A549 (cell line): ENCODE measurements around the gene WNT2. TPM values are rescaled to one million over a fixed set of nuclear protein-coding genes. Genes with fewer than 3 reads are reported as not detected.
A peak's percentile ranks its signal among the peaks of the same experiment; 100 is the strongest.

Source experiments
- ATAC-seq, 2 experiments: fragments of 200-7000 bp in 1 of 2; fragments of >200 bp in 1 of 2; cut with Nextera tagmentation in 1 of 2; cut with Tn5 transposase in 1 of 2; 3 replicates each; pipeline versions ENCODE4 v1.8.0 to v1.9.1; 2018 to 2020; ENCODE audit warnings: mild to moderate bottlenecking in 1 of 2, moderate library complexity in 1 of 2
- CTCF ChIA-PET: fragments of 300-600 bp; sonication (Branson Sonifier 250); formaldehyde crosslinking; extraction: SDS; loops from one replicate; lab custom pipeline; 2021; ENCODE audit warnings: antibody characterized with exemption, inconsistent platforms; lab: Yijun Ruan, JAX
- POLR2A ChIA-PET: fragments of 350-600 bp; formaldehyde crosslinking; extraction: SDS; loops from one replicate; lab custom pipeline; 2021; ENCODE audit warnings: antibody characterized with exemption, inconsistent platforms; lab: Yijun Ruan, JAX
- DNase-seq, 2 experiments: peaks; one replicate each; pipeline versions ENCODE4 v3.0.0 to v3.0.0-alpha.2; 2011 to 2016; ENCODE audit warnings: low read depth in 1 of 2, low spot score in 1 of 2
- FAIRE-seq: peaks from 2 replicates; lab custom pipeline; 2011; peaks lifted over from hg19 to GRCh38; lab: Jason Lieb, UNC
- H3K27ac ChIP-seq, 2 experiments: fragments of >200 bp; sonication (Bioruptor Twin); formaldehyde crosslinking; 3 replicates each; pipeline ENCODE4 v1.5.1; 2016 to 2017
- H3K4me1 ChIP-seq: fragments of >200 bp; sonication (Bioruptor Twin); formaldehyde crosslinking; 3 replicates; pipeline ENCODE4 v1.6.1; 2016
- H3K4me2 ChIP-seq: fragments of >200 bp; sonication (Bioruptor Twin); formaldehyde crosslinking; 3 replicates; pipeline ENCODE4 v1.6.1; 2016
- H3K4me3 ChIP-seq: fragments of >200 bp; sonication (Bioruptor Twin); formaldehyde crosslinking; 3 replicates; pipeline ENCODE4 v1.5.1; 2016
- H3K9me3 ChIP-seq: fragments of >200 bp; sonication (Bioruptor Twin); formaldehyde crosslinking; 3 replicates; pipeline ENCODE4 v1.6.1; 2016
- BHLHE40 ChIP-seq: IDR thresholded peaks from 2 replicates; pipeline ENCODE4 v1.6.1; 2012; ENCODE audit warnings: low read depth, low read length, inconsistent platforms
- CBX2 ChIP-seq: fragments of 200-600 bp; sonication (generic); IDR thresholded peaks from 2 replicates; pipeline ENCODE4 v1.6.1; 2016; ENCODE audit warnings: low read depth, mild to moderate bottlenecking, borderline replicate concordance
- CBX8 ChIP-seq: fragments of 200-600 bp; sonication (generic); IDR thresholded peaks from 2 replicates; pipeline ENCODE4 v1.6.1; 2016
- CHD2 ChIP-seq: fragments of 150-350 bp; IDR thresholded peaks from 2 replicates; pipeline ENCODE4 v1.6.1; 2014; ENCODE audit warnings: low read length; ENCODE audit not compliant: partially characterized antibody
- EHF ChIP-seq: fragments of 250-450 bp; sonication (Bioruptor Pico); IDR thresholded peaks from 2 replicates; pipeline ENCODE4 v1.5.0; 2020; ENCODE audit warnings: mild to moderate bottlenecking
- ESRRA ChIP-seq: fragments of 150-350 bp; IDR thresholded peaks from 2 replicates; pipeline ENCODE4 v1.6.1; 2014; ENCODE audit warnings: mild to moderate bottlenecking, low read length, borderline replicate concordance
- FOSL2 ChIP-seq, 2 experiments: fragments of 450-650 bp in 1 of 2; fragments of >200 bp in 1 of 2; sonication (Bioruptor Twin) in 1 of 2; formaldehyde crosslinking; IDR thresholded peaks; 2 replicates each; pipeline versions ENCODE4 v1.5.0 to v1.6.1; 2016 to 2020; ENCODE audit warnings: mild to moderate bottlenecking in 1 of 2, moderate library complexity in 1 of 2
- GATA3 ChIP-seq: IDR thresholded peaks from 2 replicates; pipeline ENCODE4 v1.6.1; 2012; ENCODE audit warnings: borderline replicate concordance
- HDAC2 ChIP-seq: fragments of 200-600 bp; sonication (generic); IDR thresholded peaks from 2 replicates; pipeline ENCODE4 v1.6.1; 2016
- HOXA7 ChIP-seq: fragments of 250-450 bp; sonication (Bioruptor Pico); IDR thresholded peaks from 2 replicates; pipeline ENCODE4 v1.5.0; 2020; ENCODE audit warnings: mild to moderate bottlenecking, moderate library complexity
- HOXB13 ChIP-seq: fragments of 250-450 bp; sonication (Bioruptor Pico); IDR thresholded peaks from 2 replicates; pipeline ENCODE4 v1.5.0; 2020; ENCODE audit warnings: low read depth, mild to moderate bottlenecking, moderate library complexity
- JUNB ChIP-seq: fragments of >200 bp; sonication (Bioruptor Twin); formaldehyde crosslinking; IDR thresholded peaks from 2 replicates; pipeline ENCODE4 v1.6.1; 2016
- KDM5A ChIP-seq: fragments of 200-600 bp; sonication (generic); IDR thresholded peaks from 2 replicates; pipeline ENCODE4 v1.6.1; 2016; ENCODE audit warnings: antibody characterized with exemption, mild to moderate bottlenecking
- PBX3 ChIP-seq: IDR thresholded peaks from 2 replicates; pipeline ENCODE4 v1.6.1; 2012
- POLR2A ChIP-seq: IDR thresholded peaks from 2 replicates; pipeline ENCODE4 v1.6.1; 2012; ENCODE audit warnings: mild to moderate bottlenecking, low read length
- RARB ChIP-seq: fragments of 250-450 bp; sonication (Bioruptor Pico); IDR thresholded peaks from 2 replicates; pipeline ENCODE4 v1.8.0; 2021; ENCODE audit warnings: mild to moderate bottlenecking, moderate library complexity
- RFX5 ChIP-seq: fragments of 450-650 bp; IDR thresholded peaks from 2 replicates; pipeline ENCODE4 v1.7.1; 2014; ENCODE audit warnings: antibody characterized with exemption, mild to moderate bottlenecking, moderate library complexity
- SMC3 ChIP-seq: fragments of >200 bp; sonication (Bioruptor Twin); formaldehyde crosslinking; IDR thresholded peaks from 3 replicates; pipeline ENCODE4 v1.6.1; 2018; ENCODE audit warnings: inconsistent platforms
- ZNF302 ChIP-seq: fragments of 250-450 bp; sonication (Bioruptor Pico); IDR thresholded peaks from 2 replicates; pipeline ENCODE4 v1.9.0; 2021; ENCODE audit warnings: inconsistent platforms, mild to moderate bottlenecking, moderate library complexity
- WGBS: methylation state at CpG from one replicate; pipeline ENCODE4 v1.1.6; 2017; ENCODE audit errors: missing lambda C conversion rate; 5-methylcytosine and 5-hydroxymethylcytosine counted together
- polyA plus RNA-seq, 4 experiments: library from polyadenylated mRNA; depleted of rRNA in 3 of 4; stranded (reverse); fragments of >200 nt; fragmentation: RNase III in 1 of 4; extraction: RNeasy Plus Mini Kit Qiagen cat#74134 plus additional on column Dnase treatment in 1 of 4; gene quantifications; 2 replicates in 3 of 4; 3 replicates in 1 of 4; pipeline ENCODE4 v1.2.3, GENCODE V29; 2011 to 2017
- TF ChIP-seq, protein P1 (sequence below): IDR thresholded peaks from 2 replicates; pipeline ENCODE4 v1.6.1; 2012; ENCODE audit warnings: low read depth, borderline replicate concordance
- TF ChIP-seq, protein P2 (sequence below): fragments of 250-450 bp; sonication (Bioruptor Pico); IDR thresholded peaks from 2 replicates; pipeline ENCODE4 v1.5.0; 2021; ENCODE audit warnings: mild to moderate bottlenecking, moderate library complexity, borderline replicate concordance
- TF ChIP-seq, protein P3 (sequence below): fragments of >200 bp; sonication (Bioruptor Twin); formaldehyde crosslinking; IDR thresholded peaks from 3 replicates; pipeline ENCODE4 v1.6.1; 2016
- TF ChIP-seq, protein P4 (sequence below): IDR thresholded peaks from 2 replicates; pipeline ENCODE4 v1.6.1; 2012

The WNT2 gene
- polyA plus RNA-seq, 2 of the 4 experiments (the other 2 are of a cell fraction): not detected

- Histone ChIP-seq H3K4me3 (no peak overlapping the region), H3K27ac (no peak overlapping the region), H3K9me3 (no peaks in the 10 kb centered on the region), H3K4me1 (peaks cover 15% of the 10 kb centered on the region), H3K4me2 (no peak overlapping the region)
- DNase-seq: no peak
- no peak for ATAC-seq
- TF ChIP-seq EHF (CRISPR knock-in tag) (no peak), CHD2 (no peak), RFX5 (no peak), RARB (no peak), CBX2 (no peak), CBX8 (no peak), POLR2A (no peak), ZNF302 (CRISPR knock-in tag) (no peak)
- 85% methylated on average over 3 of the region's 3 CpGs for WGBS
- ChIA-PET POLR2A (no interaction called here), CTCF (interaction anchor here (1.0 kb wide), 1 partner anchor 59 kb away, joined by 3 read pairs; no protein-coding TSS in a partner anchor)
- no peak for FAIRE-seq
Observed at GRCh38 chr7:117271566-117271965, 51.3 kb downstream of the WNT2 start.

DNA sequence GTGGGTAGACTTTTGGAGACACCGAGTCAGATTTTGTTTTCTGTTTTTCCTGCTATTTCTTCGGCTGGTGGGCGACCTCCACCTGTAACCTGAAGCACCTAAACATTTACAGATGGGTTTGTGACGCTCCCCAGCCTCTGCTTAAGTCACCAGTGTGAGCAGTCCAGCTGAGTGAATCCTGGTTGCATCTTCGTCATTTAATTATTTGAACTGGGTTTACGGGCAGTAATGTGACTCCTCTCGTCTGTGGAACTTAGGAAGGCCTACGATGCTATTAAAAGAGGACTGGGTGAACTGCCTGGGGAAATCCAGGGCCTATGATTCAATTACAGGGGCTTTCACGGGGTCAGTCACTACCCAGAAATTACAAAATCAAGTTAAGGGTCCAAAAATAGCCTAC, 52.5 kb downstream of the WNT2 start:
- FAIRE-seq: no peak
- ChIA-PET POLR2A (no interaction called here), CTCF (no interaction called here)
- WGBS: 63% methylated on average over 9 of the region's 9 CpGs
- Histone ChIP-seq H3K4me2 (peak overlapping the region; percentile 58; the same call in 2 of the 3 replicates), H3K27ac (peak overlapping the region; percentile 21 to 52; a peak in 4 of 6 replicates), H3K9me3 (peaks cover 7% of the 10 kb centered on the region; the same call in 1 of the 3 replicates), H3K4me3 (no peak overlapping the region), H3K4me1 (peaks cover 15% of the 10 kb centered on the region)
- DNase-seq: peak in 1 of 2 experiments; percentile 12
- no peak for ATAC-seq
- no peak for TF ChIP-seq FOSL2 (IDR thresholded peaks at IDR 0.05)
- no peak for TF ChIP-seq FOSL2 (CRISPR knock-in tag; IDR thresholded peaks at IDR 0.05)
- TF ChIP-seq, protein P1, sequence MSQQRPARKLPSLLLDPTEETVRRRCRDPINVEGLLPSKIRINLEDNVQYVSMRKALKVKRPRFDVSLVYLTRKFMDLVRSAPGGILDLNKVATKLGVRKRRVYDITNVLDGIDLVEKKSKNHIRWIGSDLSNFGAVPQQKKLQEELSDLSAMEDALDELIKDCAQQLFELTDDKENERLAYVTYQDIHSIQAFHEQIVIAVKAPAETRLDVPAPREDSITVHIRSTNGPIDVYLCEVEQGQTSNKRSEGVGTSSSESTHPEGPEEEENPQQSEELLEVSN: no peak
- no peak for TF ChIP-seq HOXB13
- TF ChIP-seq HOXA7 (CRISPR knock-in tag): no peak
- TF ChIP-seq SMC3: no peak
- TF ChIP-seq KDM5A: no peak
- no peak for TF ChIP-seq CBX8
- no peak for TF ChIP-seq HDAC2
- TF ChIP-seq GATA3: no peak
- no peak for TF ChIP-seq POLR2A
- TF ChIP-seq PBX3: no peak
- TF ChIP-seq ESRRA: no peak
- no peak for TF ChIP-seq BHLHE40

- ATAC-seq (peak; percentile 81 to 84; a peak in 5 of 6 replicates), FAIRE-seq (no peak), DNase-seq (peak in 1 of 2 experiments; percentile 32)
- WGBS: 31% methylated on average over 3 of the region's 3 CpGs
- Histone ChIP-seq H3K4me3 (no peak overlapping the region), H3K4me1 (peaks cover 15% of the 10 kb centered on the region), H3K4me2 (peak overlapping the region; percentile 58), H3K9me3 (peaks cover 7% of the 10 kb centered on the region; the same call in 1 of the 3 replicates), H3K27ac (peak overlapping the region; percentile 43 to 62)
- TF ChIP-seq, protein P2, sequence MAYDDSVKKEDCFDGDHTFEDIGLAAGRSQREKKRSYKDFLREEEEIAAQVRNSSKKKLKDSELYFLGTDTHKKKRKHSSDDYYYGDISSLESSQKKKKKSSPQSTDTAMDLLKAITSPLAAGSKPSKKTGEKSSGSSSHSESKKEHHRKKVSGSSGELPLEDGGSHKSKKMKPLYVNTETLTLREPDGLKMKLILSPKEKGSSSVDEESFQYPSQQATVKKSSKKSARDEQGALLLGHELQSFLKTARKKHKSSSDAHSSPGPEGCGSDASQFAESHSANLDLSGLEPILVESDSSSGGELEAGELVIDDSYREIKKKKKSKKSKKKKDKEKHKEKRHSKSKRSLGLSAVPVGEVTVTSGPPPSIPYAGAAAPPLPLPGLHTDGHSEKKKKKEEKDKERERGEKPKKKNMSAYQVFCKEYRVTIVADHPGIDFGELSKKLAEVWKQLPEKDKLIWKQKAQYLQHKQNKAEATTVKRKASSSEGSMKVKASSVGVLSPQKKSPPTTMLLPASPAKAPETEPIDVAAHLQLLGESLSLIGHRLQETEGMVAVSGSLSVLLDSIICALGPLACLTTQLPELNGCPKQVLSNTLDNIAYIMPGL: no peak
- TF ChIP-seq FOSL2 (IDR thresholded peaks at IDR 0.05) (no peak), FOSL2 (CRISPR knock-in tag; IDR thresholded peaks at IDR 0.05) (peak; percentile 15; the same call in 1 of the 2 replicates), JUNB (peak; percentile 22; the same call in 1 of the 2 replicates)
- TF ChIP-seq, protein P3, sequence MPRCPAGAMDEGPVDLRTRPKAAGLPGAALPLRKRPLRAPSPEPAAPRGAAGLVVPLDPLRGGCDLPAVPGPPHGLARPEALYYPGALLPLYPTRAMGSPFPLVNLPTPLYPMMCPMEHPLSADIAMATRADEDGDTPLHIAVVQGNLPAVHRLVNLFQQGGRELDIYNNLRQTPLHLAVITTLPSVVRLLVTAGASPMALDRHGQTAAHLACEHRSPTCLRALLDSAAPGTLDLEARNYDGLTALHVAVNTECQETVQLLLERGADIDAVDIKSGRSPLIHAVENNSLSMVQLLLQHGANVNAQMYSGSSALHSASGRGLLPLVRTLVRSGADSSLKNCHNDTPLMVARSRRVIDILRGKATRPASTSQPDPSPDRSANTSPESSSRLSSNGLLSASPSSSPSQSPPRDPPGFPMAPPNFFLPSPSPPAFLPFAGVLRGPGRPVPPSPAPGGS: no peak
- TF ChIP-seq, protein P4, sequence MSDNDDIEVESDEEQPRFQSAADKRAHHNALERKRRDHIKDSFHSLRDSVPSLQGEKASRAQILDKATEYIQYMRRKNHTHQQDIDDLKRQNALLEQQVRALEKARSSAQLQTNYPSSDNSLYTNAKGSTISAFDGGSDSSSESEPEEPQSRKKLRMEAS: 0 out of 2 replicates have a peak, but pooled peaks have one; percentile 2
- ChIA-PET POLR2A (no interaction called here), CTCF (no interaction called here)
Observed at GRCh38 chr7:117269886-117270285, 53.0 kb downstream of the WNT2 start.
